Colonic mucosa (tissue), 4 donors: ENCODE data around the gene MAZ. TPM values are rescaled to one million over a fixed set of nuclear protein-coding genes. Genes with fewer than 3 reads are reported as not detected.

Experiments used
- DNase-seq: peaks from one replicate; pipeline ENCODE4 v3.0.0-alpha.2; 2020
- H3K27ac ChIP-seq: fragments of 200-600 bp; one replicate; pipeline ENCODE4 v1.8.0; 2021
- H3K27me3 ChIP-seq: fragments of 200-600 bp; one replicate; pipeline ENCODE4 v1.8.0; 2021
- H3K36me3 ChIP-seq: fragments of 200-600 bp; one replicate; pipeline ENCODE4 v1.8.0; 2021
- H3K4me1 ChIP-seq: fragments of 200-600 bp; one replicate; pipeline ENCODE4 v1.8.0; 2021; ENCODE audit warnings: mild to moderate bottlenecking
- H3K4me3 ChIP-seq: fragments of 200-600 bp; one replicate; pipeline ENCODE4 v1.8.0; 2021
- H3K9ac ChIP-seq, 2 donors: one replicate each; pipeline ENCODE4 v1.7.0; 2013; ENCODE audit warnings: control low read depth in 2 of 2, low read depth in 2 of 2, low read length in 2 of 2
- H3K9me3 ChIP-seq: fragments of 200-600 bp; one replicate; pipeline ENCODE4 v1.8.0; 2021
- CTCF ChIP-seq: fragments of 200-600 bp; IDR thresholded peaks from one replicate; pipeline ENCODE4 v1.8.0; 2022; ENCODE audit warnings: antibody characterized with exemption, mild to moderate bottlenecking
- intact Hi-C: fragments of 100-400 bp; cut with DNase I; formaldehyde crosslinking; loops from one replicate; pipeline ENCODE4 v1.14.1; 2022
- total RNA-seq, 2 donors: library from RNA; stranded (reverse); fragmentation: NEBNext Ultra II Directional in 1 of 2; extraction: Animal tissue kit (Norgen Biotek cat#: 25700) in 1 of 2; gene quantifications; one replicate each; pipeline ENCODE4 v1.2.1, GENCODE V29; 2021
- donor health status: healthy.
- donor health status: DM: no; HTN: no; CAD: no.
- donor health status: DM: no; HTN: no; CAD: no.

MAZ gene
- total RNA-seq, 2 donors from 2014 or later: 286 to 441 TPM

- no peak overlapping the region for H3K9ac ChIP-seq
- H3K27ac ChIP-seq: no peak overlapping the region
- intact Hi-C loops: loop anchor here (2.0 to 10.0 kb wide), 3 partner anchors 14 to 156 kb away; partner anchors contain the start of gene PRRT2
- peaks cover 17% of the 10 kb centered on the region for H3K36me3 ChIP-seq
- TF ChIP-seq CTCF: no peak
- H3K4me1 ChIP-seq: no peaks in the 10 kb centered on the region
- no peaks in the 10 kb centered on the region for H3K9me3 ChIP-seq
- no peak overlapping the region for H3K4me3 ChIP-seq
- no peaks in the 10 kb centered on the region for H3K27me3 ChIP-seq
- DNase-seq: no peak
Measured at GRCh38 chr16:29850998-29851397, 44.7 kb downstream of the MAZ start.

DNA sequence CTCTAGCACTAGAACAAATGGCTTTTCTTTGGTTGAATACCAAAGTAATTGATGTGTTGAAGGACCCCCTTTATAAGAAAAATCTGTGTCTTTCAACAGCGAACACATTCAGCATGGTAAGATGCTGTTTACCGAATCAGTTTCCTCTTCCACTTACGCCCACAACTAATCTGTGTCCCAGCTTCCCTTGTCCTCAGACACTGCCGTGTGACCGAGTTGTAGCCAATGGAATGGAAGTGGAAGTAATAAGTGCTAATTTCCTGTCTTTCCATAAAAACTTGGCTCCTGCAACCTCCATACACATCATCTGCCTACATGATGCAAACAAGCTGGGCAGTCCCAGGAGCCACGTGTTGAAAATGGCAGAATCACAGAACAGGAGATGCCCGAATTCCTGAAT lies 46.3 kb downstream of the MAZ start:
- intact Hi-C loops: loop anchor here (5.0 to 10.0 kb wide), 2 partner anchors 40 to 158 kb away; partner anchors contain the start of gene PRRT2
- Histone ChIP-seq H3K9ac (no peak overlapping the region), H3K27me3 (no peaks in the 10 kb centered on the region), H3K4me3 (no peak overlapping the region), H3K9me3 (no peaks in the 10 kb centered on the region), H3K4me1 (no peaks in the 10 kb centered on the region), H3K36me3 (peaks cover under 1% of the 10 kb centered on the region), H3K27ac (peak overlapping the region; percentile 34)
- no peak for DNase-seq
- TF ChIP-seq CTCF: no peak

DNA sequence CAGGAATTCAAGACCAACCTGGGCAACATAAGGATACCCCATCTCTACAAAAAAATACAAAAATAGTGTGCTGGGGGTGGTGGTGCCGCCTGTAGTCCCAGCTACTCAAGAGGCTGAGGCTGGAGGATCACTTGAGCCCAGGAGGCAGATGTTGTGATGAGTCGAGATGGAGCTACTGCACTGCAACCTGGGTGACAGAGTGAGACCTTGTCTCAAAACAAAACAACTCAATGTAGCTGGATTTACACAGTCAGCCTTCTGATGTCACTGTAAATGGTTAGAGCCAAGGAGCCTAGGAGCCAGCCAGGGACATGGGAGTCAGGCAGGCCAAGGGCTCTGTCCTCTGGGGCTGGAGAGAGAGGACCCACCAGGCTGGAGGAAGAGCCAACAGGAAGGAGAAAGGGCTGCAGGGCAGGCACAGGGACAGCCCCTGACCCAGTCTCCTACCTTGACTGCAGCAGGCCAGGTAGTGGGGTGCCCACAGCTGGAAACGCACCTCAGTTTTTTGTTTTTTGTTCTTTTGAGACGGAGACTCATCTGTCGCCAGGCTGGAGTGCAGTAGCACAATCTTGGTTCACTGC lies 48.3 kb downstream of the MAZ start:
- no peak for DNase-seq
- H3K27ac ChIP-seq: no peak overlapping the region
- TF ChIP-seq CTCF: no peak
- no peaks in the 10 kb centered on the region for H3K9me3 ChIP-seq
- no peaks in the 10 kb centered on the region for H3K36me3 ChIP-seq
- no peaks in the 10 kb centered on the region for H3K4me1 ChIP-seq
- intact Hi-C loops: loop anchor here (5.0 to 10.0 kb wide), 2 partner anchors 42 to 160 kb away; partner anchors contain the start of gene PRRT2
- no peaks in the 10 kb centered on the region for H3K27me3 ChIP-seq
- no peak overlapping the region for H3K4me3 ChIP-seq
- H3K9ac ChIP-seq: no peak overlapping the region

DNA sequence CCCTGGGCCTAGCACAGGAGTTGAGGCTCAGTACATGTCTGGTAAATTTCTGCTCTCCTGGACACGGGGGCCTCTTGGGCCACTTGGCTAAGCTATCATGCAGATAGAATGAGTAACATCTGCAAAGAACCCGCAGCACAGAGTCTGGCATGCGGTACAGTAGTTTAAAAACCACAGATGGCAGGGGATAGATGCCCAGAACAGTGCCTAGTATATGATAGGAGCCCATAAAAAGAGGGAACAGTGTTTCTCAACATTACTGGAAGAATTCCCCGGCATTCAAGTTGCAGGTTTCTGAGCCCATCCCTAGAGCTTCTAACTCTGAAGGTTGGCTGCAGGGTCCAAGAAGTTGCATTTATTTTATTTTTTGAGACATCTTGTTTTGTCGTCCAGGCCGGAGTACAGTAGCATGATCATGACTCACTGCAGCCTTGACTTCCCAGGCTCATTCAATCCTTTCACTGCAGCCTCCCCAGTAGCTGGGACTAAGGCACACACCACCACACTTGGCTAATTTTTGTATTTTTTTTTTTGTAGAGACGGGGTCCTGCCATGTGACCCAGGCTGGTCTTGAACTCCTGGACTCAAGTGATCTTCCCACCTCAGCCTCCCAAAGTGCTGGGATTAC lies 50.9 kb downstream of the MAZ start:
- H3K27ac ChIP-seq: no peak overlapping the region
- H3K9ac ChIP-seq: no peak overlapping the region
- H3K4me1 ChIP-seq: peaks cover 8% of the 10 kb centered on the region
- no peak for TF ChIP-seq CTCF
- no peaks in the 10 kb centered on the region for H3K36me3 ChIP-seq
- no peak overlapping the region for H3K4me3 ChIP-seq
- intact Hi-C loops: loop anchor here (10.0 kb wide), 1 partner anchor 162 kb away; no protein-coding TSS in a partner anchor
- DNase-seq: no peak
- H3K9me3 ChIP-seq: no peaks in the 10 kb centered on the region
- no peaks in the 10 kb centered on the region for H3K27me3 ChIP-seq

DNA sequence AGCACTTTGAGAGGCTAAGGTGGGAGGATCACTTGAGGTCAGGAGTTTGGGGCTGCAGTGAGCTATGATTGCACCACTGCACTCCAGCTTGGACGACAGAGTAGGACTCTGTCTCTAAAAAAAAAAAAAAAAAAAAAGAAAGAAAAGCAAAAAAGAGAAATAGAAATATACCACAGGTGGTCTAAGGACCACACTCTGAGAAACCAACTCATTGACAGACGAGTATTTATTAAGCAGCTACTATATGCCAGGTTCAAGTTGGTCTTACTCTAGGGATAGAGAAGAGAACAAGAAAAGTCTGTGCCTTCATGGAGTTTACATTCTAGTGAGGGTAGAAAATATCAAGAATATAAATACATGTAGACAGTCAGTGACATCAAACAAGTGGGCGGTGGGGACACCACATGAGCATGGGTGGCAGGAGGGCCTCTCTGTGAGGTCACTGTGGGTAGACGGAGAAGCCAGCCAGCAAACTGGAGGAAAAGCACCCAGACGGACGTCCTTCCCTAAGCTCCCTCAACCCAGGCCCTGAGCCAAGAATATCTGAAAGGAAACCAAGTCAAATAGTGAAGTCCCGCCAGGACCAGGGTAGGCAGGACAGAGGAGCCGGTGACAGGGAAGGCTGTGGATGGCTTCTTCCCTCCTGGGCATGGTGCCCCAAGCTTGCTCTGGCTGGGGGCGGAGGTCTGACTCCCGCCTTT lies 52.0 kb downstream of the MAZ start:
- no peak for DNase-seq
- Histone ChIP-seq H3K4me3 (no peak overlapping the region), H3K4me1 (peaks cover 8% of the 10 kb centered on the region), H3K27ac (no peak overlapping the region), H3K36me3 (no peaks in the 10 kb centered on the region), H3K27me3 (no peaks in the 10 kb centered on the region), H3K9me3 (no peaks in the 10 kb centered on the region), H3K9ac (no peak overlapping the region)
- intact Hi-C loops: loop anchor here (10.0 kb wide), 1 partner anchor 163 kb away; no protein-coding TSS in a partner anchor
- no peak for TF ChIP-seq CTCF
